CD4-positive, alpha-beta memory T cell (primary cell): Measurements from ENCODE around the gene NRXN3. TPM values are rescaled to one million over a fixed set of nuclear protein-coding genes. Genes with fewer than 3 reads are reported as not detected.

Experiments used
- CTCF ChIA-PET: fragments of 350-600 bp; sonication (Branson Sonifier 250); formaldehyde crosslinking; loops from one replicate; lab custom pipeline; 2021; ENCODE audit warnings: inconsistent platforms; ENCODE audit not compliant: partially characterized antibody; lab: Charles Lee
- POLR2A ChIA-PET: fragments of 350-600 bp; sonication (Branson Sonifier 250); formaldehyde crosslinking; loops from one replicate; lab custom pipeline; 2021; ENCODE audit not compliant: partially characterized antibody; lab: Charles Lee
- DNase-seq, 5 donors: peaks; one replicate each; pipeline versions ENCODE4 v3.0.0 to v3.0.0-alpha.2; 2020 to 2022; ENCODE audit warnings: mixed read lengths in 1 of 5
- H3K27ac ChIP-seq: one replicate; pipeline ENCODE4 v1.7.0; 2013; ENCODE audit warnings: low read depth, low read length
- H3K27me3 ChIP-seq: 2 replicates; pipeline ENCODE4 v1.7.0; 2013; ENCODE audit warnings: mild to moderate bottlenecking, low read length, moderate library complexity; ENCODE audit not compliant: insufficient read depth
- H3K36me3 ChIP-seq: 2 replicates; pipeline ENCODE4 v1.7.0; 2013; ENCODE audit warnings: mild to moderate bottlenecking, low read length, moderate library complexity; ENCODE audit not compliant: insufficient read depth
- H3K4me1 ChIP-seq: 2 replicates; pipeline ENCODE4 v1.7.0; 2013; ENCODE audit warnings: mild to moderate bottlenecking, low read length, moderate library complexity; ENCODE audit not compliant: insufficient read depth
- H3K4me3 ChIP-seq, 2 donors: one replicate each; pipeline ENCODE4 v1.7.0; 2013; ENCODE audit warnings: low read length in 2 of 2, mild to moderate bottlenecking in 1 of 2
- H3K9me3 ChIP-seq, 2 donors: one replicate each; pipeline ENCODE4 v1.7.0; 2013; ENCODE audit warnings: low read length in 2 of 2, control low read depth in 1 of 2; ENCODE audit not compliant: control insufficient read depth in 1 of 2
- H3K27ac Mint-ChIP-seq, 7 donors: one replicate each; pipeline ENCODE4 v1.8.0; 2020 to 2021; ENCODE audit warnings: mixed read lengths in 7 of 7, mild to moderate bottlenecking in 6 of 7, inconsistent platforms in 3 of 7, moderate library complexity in 3 of 7
- H3K27me3 Mint-ChIP-seq, 2 donors: one replicate each; pipeline ENCODE4 v1.8.0; 2020 to 2021; ENCODE audit warnings: mixed read lengths in 2 of 2
- H3K36me3 Mint-ChIP-seq, 2 donors: one replicate each; pipeline ENCODE4 v1.8.0; 2020 to 2021; ENCODE audit warnings: mixed read lengths in 2 of 2, inconsistent platforms in 1 of 2, mild to moderate bottlenecking in 1 of 2
- H3K4me1 Mint-ChIP-seq, 4 donors: one replicate each; pipeline ENCODE4 v1.8.0; 2020 to 2021; ENCODE audit warnings: mixed read lengths in 4 of 4, mild to moderate bottlenecking in 1 of 4
- H3K4me3 Mint-ChIP-seq, 8 donors: one replicate each; pipeline ENCODE4 v1.8.0; 2020 to 2021; ENCODE audit warnings: mixed read lengths in 8 of 8, mild to moderate bottlenecking in 7 of 8, moderate library complexity in 6 of 8, inconsistent platforms in 3 of 8
- H3K9me3 Mint-ChIP-seq, 8 donors: one replicate each; pipeline ENCODE4 v1.8.0; 2020 to 2021; ENCODE audit warnings: mixed read lengths in 8 of 8, mild to moderate bottlenecking in 5 of 8, inconsistent platforms in 3 of 8, moderate library complexity in 1 of 8
- intact Hi-C: fragments of 100-400 bp; cut with micrococcal nuclease; formaldehyde crosslinking; loops from one replicate; pipeline ENCODE4 v1.15.1; 2023
- polyA plus RNA-seq, 2 donors: library from polyadenylated mRNA; unstranded; fragments of 300-500 nt; fragmentation: Illumina TruSeq; gene quantifications; one replicate each; pipeline ENCODE4 v1.2.3, GENCODE V29; 2021
- total RNA-seq, 2 experiments: library from RNA; stranded (reverse); gene quantifications; one replicate each; pipeline ENCODE4 v1.2.3, GENCODE V29; 2021

The NRXN3 gene
- total and polyA plus RNA-seq, 4 experiments from 2014 or later, result not detected

DNA sequence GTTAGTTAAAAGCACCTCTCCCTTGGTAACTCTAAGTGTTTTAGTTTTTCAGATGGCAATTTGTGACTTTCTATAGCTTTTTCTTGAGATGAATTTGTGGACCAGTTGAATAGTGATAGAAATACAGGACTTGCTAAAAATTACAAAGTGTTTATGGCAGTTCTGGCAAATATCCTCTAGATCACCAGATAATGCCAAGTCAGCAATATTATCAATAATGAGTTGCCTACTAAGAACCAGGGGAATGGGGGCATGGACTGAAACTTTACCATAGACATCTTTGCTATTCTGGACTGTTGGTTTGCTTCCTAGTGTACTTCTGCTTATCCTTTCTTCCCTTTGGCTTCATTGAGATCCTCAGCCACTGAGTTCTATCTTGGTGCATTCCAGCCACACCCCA lies 1456.9 kb downstream of the NRXN3 start:
- no peaks in the 10 kb centered on the region for H3K27me3 Mint-ChIP-seq
- H3K27ac Mint-ChIP-seq, result no peak overlapping the region
- H3K9me3 Mint-ChIP-seq, result peaks cover 0 to 8% (median 4%) of the 10 kb centered on the region in 8 donors
- POLR2A ChIA-PET, result no interaction called here
- DNase-seq, result no peak
- CTCF ChIA-PET, result no interaction called here
- H3K27me3 ChIP-seq, result no peaks in the 10 kb centered on the region
- no peaks in the 10 kb centered on the region for H3K36me3 Mint-ChIP-seq
- no peaks in the 10 kb centered on the region for H3K9me3 ChIP-seq
- no peak overlapping the region for H3K27ac ChIP-seq
- H3K4me1 ChIP-seq, result no peaks in the 10 kb centered on the region
- H3K36me3 ChIP-seq, result no peaks in the 10 kb centered on the region
- H3K4me3 Mint-ChIP-seq, result no peak overlapping the region
- intact Hi-C loops, result no loop called here
- no peaks in the 10 kb centered on the region for H3K4me1 Mint-ChIP-seq
- no peak overlapping the region for H3K4me3 ChIP-seq

DNA sequence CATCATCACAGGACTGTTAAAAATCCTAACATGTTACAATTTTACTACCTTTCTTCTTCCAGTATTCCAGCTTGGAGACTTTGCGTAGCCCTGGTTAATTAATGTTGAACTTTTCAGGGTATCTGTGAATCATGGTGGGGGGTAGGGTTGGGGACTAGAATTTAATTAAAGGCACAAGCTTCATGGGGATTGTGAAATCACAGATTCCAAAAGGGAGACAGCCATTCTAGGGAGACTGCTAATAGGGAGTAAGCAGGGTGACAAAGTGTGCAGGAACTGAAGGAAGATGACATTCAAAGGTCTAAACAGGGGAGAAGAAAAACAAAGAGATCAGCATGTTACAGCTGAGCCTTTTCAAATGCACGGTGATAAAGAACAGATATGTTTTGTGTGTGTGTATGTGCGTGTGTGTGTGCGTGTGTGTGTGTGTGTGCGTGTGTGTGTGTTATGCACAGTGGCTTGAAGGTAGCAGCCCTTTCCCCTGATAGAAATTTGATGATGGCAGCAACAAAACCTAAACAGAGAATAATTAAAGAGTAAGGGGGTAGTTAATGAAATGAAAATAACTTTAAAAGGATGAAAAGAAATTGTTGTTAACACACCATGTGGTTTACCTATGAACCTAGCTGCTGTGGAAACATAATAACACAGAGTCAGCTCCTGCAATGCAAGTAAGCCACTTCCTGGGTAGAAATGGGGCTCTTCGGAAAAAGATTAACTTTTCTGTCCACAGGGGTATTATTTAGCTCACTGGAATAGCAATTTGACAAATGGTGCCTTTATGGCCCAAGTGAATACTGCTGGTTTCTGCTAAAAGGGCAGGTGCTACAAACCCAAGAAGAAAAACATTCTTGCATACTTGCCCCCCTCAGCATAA lies 1459.5 kb downstream of the NRXN3 start:
- CTCF ChIA-PET, result no interaction called here
- H3K9me3 Mint-ChIP-seq, result peaks cover 0 to 11% (median 5%) of the 10 kb centered on the region in 8 donors

DNA sequence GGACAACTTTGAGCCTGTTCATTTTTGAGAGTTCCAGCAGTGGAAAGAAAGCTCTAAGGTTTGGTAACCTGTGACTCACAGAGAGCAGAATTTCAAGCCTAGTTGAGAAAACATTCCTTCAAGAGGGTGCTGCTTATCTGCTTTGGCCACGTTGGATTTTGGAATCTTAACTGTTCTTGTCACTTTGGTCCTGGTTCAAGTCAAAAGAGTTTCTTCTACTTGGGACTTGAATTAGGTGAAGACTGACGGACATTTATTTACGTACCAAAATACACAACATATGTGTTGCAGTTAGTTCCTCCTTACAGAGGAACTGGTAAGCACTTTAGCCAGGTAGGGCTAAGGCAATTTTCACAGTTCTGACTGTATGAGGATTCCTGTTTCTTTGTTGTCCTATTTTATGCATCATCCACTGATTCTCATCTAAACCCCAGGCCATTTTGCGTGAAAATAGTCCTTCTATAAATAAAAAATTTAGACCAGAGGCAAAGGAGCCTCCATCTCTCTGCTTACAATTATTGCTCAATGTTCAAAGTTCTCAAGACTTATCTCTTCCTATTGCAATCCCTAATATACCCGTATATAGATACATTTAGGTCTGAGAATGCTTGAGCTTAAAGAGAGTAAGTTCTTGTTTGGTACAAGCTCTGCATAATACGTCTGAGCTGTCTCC lies 1460.3 kb downstream of the NRXN3 start:
- H3K36me3 Mint-ChIP-seq, result no peaks in the 10 kb centered on the region
- no peaks in the 10 kb centered on the region for H3K36me3 ChIP-seq
- ChIA-PET CTCF (no interaction called here), POLR2A (no interaction called here)
- intact Hi-C loops, result no loop called here
- H3K27me3 ChIP-seq, result no peaks in the 10 kb centered on the region
- H3K27ac Mint-ChIP-seq, result no peak overlapping the region
- no peaks in the 10 kb centered on the region for H3K27me3 Mint-ChIP-seq
- H3K4me3 ChIP-seq, result no peak overlapping the region
- no peak overlapping the region for H3K27ac ChIP-seq
- no peaks in the 10 kb centered on the region for H3K4me1 Mint-ChIP-seq
- no peaks in the 10 kb centered on the region for H3K4me1 ChIP-seq
- H3K4me3 Mint-ChIP-seq, result no peak overlapping the region
- DNase-seq, result no peak
- H3K9me3 Mint-ChIP-seq, result peaks cover 0 to 11% (median 5%) of the 10 kb centered on the region in 8 donors
- H3K9me3 ChIP-seq, result no peaks in the 10 kb centered on the region

More for the DNA sequence above, 1459.5 kb downstream of the NRXN3 start:
- H3K27ac ChIP-seq, result no peak overlapping the region
- POLR2A ChIA-PET, result no interaction called here
- Mint-ChIP-seq H3K27ac (no peak overlapping the region), H3K27me3 (no peaks in the 10 kb centered on the region), H3K36me3 (no peaks in the 10 kb centered on the region), H3K4me3 (no peak overlapping the region), H3K4me1 (no peaks in the 10 kb centered on the region)
- H3K36me3 ChIP-seq, result no peaks in the 10 kb centered on the region
- DNase-seq, result no peak
- H3K27me3 ChIP-seq, result no peaks in the 10 kb centered on the region
- no peaks in the 10 kb centered on the region for H3K4me1 ChIP-seq
- intact Hi-C loops, result no loop called here
- no peaks in the 10 kb centered on the region for H3K9me3 ChIP-seq
- no peak overlapping the region for H3K4me3 ChIP-seq

DNA sequence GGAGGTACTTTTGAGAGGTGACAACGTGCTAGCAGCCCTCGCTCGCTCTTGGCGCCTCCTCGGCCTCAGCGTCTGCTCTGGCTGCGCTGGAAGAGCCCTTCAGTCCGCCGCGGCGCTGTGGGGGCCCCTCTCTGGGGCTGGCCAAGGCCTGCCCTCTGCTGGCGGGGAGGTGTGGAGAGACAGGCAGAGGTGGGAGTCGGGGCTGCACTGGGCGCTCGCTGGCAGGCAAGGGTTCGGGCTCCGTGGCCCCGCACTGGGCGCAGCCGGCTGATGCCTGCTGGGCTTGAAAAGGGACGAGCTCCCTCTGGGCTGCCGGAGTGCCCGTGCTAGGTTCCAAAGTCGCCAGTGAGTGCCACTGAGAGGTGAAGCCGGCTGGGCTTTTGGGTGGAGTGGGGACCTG lies 1461.1 kb downstream of the NRXN3 start:
- CTCF ChIA-PET, result no interaction called here
- Mint-ChIP-seq H3K4me3 (no peak overlapping the region), H3K27ac (no peak overlapping the region), H3K4me1 (no peaks in the 10 kb centered on the region), H3K9me3 (peaks cover 0 to 11% (median 5%) of the 10 kb centered on the region in 8 donors), H3K36me3 (no peaks in the 10 kb centered on the region), H3K27me3 (no peaks in the 10 kb centered on the region)
- H3K36me3 ChIP-seq, result no peaks in the 10 kb centered on the region
- H3K27ac ChIP-seq, result no peak overlapping the region
- no peak overlapping the region for H3K4me3 ChIP-seq
- no peak for DNase-seq
- intact Hi-C loops, result no loop called here
- no peaks in the 10 kb centered on the region for H3K4me1 ChIP-seq
- POLR2A ChIA-PET, result no interaction called here
- no peaks in the 10 kb centered on the region for H3K27me3 ChIP-seq
- no peaks in the 10 kb centered on the region for H3K9me3 ChIP-seq

DNA sequence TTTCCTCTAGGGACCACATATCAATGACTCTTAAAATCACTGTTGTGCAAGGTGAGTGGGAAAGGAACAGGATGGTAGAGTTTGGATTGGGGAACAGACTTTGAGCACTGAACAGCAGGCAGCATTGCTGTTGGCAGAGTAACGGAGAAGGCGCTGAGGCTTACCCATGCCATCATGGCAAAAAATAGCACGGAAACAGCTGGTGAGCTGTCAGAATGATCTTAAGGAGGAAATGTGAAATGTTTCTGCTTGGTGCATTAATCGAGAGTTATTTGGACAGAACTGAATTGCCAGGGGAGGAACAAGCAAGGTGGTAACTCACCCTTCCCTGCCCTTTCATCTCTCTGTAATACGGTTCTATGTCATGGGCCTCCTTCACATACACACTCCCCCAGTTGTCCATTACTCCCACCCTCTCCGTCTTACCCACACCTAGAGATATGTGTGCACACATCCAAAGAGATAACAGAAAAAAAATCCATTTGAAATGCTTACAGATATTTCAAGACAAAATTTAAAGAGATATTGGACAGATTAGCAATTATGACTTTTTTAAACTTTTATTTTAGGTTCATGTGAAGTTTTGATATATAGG lies 1468.6 kb downstream of the NRXN3 start:
- H3K36me3 ChIP-seq, result no peaks in the 10 kb centered on the region
- no peaks in the 10 kb centered on the region for H3K9me3 ChIP-seq
- H3K27ac ChIP-seq, result no peak overlapping the region
- H3K4me1 Mint-ChIP-seq, result no peaks in the 10 kb centered on the region
- H3K4me3 ChIP-seq, result no peak overlapping the region
- H3K36me3 Mint-ChIP-seq, result no peaks in the 10 kb centered on the region
- no peak for DNase-seq
- CTCF ChIA-PET, result no interaction called here
- H3K4me1 ChIP-seq, result no peaks in the 10 kb centered on the region
- no peaks in the 10 kb centered on the region for H3K27me3 ChIP-seq
- H3K4me3 Mint-ChIP-seq, result no peak overlapping the region
- intact Hi-C loops, result no loop called here
- peaks cover 0 to 7% (median 1%) of the 10 kb centered on the region in 8 donors for H3K9me3 Mint-ChIP-seq
- H3K27me3 Mint-ChIP-seq, result no peaks in the 10 kb centered on the region
- H3K27ac Mint-ChIP-seq, result no peak overlapping the region
- POLR2A ChIA-PET, result no interaction called here

DNA sequence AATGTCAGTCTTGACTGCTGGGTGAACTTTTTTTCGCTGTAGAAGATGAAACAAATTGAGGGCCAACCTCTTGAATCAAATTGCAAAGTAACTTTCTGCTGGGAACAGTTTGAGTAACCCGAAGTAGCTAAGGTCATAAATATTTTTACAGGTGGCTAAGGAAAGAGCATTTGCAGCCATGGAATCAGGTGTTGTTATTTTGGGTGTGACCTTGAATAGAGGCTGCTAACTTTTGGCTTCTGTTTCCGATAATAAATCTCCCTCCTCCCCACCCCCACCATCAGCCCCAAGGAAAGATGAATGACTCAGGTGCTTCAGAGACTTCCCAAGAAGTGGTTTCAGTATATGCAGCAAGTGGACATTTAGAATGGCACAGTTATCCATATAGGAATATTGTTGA lies 1469.4 kb downstream of the NRXN3 start:
- Histone ChIP-seq H3K36me3 (no peaks in the 10 kb centered on the region), H3K27me3 (no peaks in the 10 kb centered on the region), H3K27ac (no peak overlapping the region), H3K4me3 (no peak overlapping the region), H3K4me1 (no peaks in the 10 kb centered on the region), H3K9me3 (no peaks in the 10 kb centered on the region)
- H3K27ac Mint-ChIP-seq, result no peak overlapping the region
- DNase-seq, result no peak
- no peaks in the 10 kb centered on the region for H3K4me1 Mint-ChIP-seq
- intact Hi-C loops, result no loop called here
- H3K36me3 Mint-ChIP-seq, result no peaks in the 10 kb centered on the region
- peaks cover 0 to 8% (median 1%) of the 10 kb centered on the region in 8 donors for H3K9me3 Mint-ChIP-seq
- H3K4me3 Mint-ChIP-seq, result no peak overlapping the region
- no peaks in the 10 kb centered on the region for H3K27me3 Mint-ChIP-seq
- ChIA-PET POLR2A (no interaction called here), CTCF (no interaction called here)

DNA sequence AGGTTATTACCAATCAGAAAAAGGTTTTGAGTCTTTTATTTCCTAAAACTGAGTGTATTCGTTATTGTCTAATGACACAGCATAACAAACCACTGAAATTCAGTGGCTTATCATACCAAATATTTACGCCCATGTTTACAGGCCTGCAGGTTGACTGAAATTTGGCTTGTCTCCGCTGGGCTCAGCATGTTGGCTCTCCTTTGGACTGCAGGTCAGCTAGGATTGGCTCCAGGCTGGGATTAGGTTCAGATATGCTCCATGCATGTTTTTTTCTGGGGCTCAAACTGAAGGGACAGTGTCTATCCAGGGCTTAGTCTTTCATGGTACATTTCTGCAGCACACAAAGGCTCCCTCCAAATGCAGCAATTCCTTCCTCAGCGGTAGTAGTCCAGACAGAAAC lies 1471.2 kb downstream of the NRXN3 start:
- Histone ChIP-seq H3K27me3 (no peaks in the 10 kb centered on the region), H3K4me1 (no peaks in the 10 kb centered on the region), H3K36me3 (no peaks in the 10 kb centered on the region), H3K9me3 (no peaks in the 10 kb centered on the region), H3K27ac (no peak overlapping the region), H3K4me3 (no peak overlapping the region)
- no peak overlapping the region for H3K4me3 Mint-ChIP-seq
- peaks cover 0 to 8% (median 0%) of the 10 kb centered on the region in 8 donors for H3K9me3 Mint-ChIP-seq
- no peaks in the 10 kb centered on the region for H3K27me3 Mint-ChIP-seq
- ChIA-PET POLR2A (no interaction called here), CTCF (no interaction called here)
- no peak for DNase-seq
- H3K36me3 Mint-ChIP-seq, result no peaks in the 10 kb centered on the region
- no peak overlapping the region for H3K27ac Mint-ChIP-seq
- H3K4me1 Mint-ChIP-seq, result no peaks in the 10 kb centered on the region
- intact Hi-C loops, result no loop called here
